ENCODE data around the gene MYH15.
A peak's percentile ranks its signal among the peaks of the same experiment; 100 is the strongest.

Gene MYH15

DNA sequence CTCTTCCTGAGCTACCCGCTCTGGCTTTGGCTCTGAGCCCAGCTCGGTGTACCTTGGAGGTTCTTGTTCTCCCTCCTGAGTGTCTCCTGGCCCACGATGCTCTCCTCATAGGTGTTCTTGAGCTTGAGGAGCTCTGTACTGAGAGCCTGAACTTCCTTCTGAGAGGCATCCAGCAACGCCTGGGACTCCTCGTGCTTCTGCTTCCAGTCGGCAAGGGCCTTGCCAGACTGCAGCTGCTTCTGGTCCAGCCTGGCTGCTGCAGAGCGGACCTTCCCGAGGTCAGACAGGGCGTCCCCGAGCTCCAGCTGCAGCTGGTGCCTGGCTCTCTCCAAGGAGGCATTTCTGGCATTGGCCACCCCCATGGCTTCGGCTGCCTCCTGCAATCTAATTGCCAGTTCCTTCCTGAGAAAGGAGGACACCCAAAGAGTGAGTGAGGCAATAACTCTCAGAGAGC is 99.8 kb downstream of the MYH15 start:
- DNase-seq, result no peak

DNA sequence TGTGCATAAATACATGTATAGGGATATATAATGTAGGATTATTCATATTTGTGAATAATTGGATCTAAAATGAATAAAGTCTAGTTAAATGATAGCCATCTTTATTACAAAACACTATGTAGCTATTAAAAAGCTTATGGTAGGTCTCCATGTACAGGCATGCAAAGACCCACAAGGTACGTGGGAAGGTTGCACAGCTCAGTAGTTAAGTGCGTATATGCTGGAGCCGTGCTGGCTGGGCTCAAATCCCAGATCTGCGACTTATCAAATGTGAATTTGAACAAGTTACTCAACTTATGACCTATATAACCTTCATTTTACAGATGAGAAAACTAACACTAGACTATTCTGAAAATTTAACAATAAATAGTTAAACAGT is 100.6 kb downstream of the MYH15 start:
- DNase-seq, result no peak

DNA sequence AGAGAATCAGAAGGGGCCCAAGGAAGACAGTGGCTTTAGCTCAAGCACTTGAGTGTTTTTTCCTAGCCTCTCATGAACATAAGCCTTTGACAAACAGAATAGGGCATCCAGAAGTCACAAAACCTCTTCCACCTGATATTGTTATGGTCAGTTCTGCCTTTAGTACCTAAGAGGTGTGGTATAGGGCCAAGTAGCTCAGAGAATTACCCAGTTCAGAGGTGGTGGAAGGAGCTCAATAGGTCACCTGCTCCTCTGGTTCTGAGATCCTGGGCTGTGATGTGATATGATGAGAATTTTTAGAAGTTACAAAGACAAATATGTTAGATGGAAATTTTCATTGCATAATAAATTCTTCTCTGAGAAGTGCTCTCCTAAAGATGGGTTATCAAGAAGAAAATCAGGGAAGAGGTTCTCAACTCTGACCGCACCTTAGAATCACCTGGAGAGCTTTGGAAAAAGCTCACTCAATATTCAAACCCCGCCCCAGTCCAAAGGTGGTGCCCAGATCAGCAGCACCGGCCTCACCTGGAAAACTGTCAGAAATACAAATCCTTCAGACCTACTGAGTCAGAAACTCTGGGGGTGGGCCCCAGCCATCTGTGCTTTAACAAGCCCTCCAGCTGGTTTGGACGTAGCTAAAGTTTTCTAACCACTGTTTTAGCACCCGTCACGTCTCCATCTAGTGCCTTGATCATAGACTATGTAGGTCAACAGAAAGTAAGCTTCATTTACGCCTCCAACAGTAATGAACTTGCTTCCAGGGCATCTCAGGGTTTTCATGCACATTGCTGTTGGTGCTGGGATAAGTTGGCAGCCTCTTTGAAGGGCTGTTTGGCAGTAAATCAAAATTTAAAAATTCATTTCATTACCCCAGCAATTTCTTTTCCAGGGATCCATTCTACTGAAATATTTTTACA is 101.3 kb downstream of the MYH15 start:
- no peak for DNase-seq

DNA sequence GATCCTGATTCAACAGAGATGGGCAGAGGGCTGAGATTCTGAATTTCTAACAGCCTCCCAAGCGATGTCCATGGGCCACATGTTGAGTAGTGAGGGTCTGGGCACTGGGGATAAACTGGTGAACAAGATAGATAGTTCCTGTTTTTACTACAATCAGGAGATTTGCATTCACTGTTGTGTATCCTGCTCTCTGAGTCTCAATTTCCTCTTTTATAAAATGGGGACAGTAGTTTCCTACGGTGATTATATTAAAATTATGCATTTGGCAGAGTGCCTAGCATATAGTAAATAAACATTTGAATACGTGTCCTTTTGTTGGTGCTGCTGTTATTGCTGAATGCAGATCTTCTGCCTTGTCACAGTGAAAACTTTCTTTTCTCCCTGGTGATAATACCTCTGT is 102.5 kb downstream of the MYH15 start:
- peak; percentile 38 to 46 for DNase-seq

DNA sequence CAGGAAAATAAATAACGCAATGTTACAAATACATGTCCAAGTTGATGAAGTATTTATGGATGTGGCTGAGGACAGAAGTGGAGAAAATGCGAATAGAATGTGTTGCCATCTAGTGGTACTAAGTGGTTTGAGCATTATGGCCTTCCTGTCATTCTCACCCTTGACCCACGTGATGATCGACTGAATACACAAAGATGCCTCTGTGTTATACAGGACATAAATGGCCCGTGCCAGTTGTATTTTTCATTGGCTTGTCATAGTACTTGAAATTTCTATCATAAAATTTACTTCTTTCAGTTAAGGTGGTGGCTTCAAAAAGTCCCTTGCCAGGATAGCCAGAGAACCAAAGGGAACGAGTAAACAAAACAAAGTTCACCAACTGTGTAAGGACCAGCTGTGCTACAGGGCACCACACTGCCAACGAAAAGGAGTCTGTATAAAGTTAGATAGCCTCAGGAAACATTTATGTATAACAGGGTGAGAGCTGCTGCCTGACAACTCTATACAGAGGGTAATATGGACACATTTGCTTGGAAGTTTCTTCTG is 103.7 kb downstream of the MYH15 start:
- DNase-seq, result peak; percentile 90 to 93

DNA sequence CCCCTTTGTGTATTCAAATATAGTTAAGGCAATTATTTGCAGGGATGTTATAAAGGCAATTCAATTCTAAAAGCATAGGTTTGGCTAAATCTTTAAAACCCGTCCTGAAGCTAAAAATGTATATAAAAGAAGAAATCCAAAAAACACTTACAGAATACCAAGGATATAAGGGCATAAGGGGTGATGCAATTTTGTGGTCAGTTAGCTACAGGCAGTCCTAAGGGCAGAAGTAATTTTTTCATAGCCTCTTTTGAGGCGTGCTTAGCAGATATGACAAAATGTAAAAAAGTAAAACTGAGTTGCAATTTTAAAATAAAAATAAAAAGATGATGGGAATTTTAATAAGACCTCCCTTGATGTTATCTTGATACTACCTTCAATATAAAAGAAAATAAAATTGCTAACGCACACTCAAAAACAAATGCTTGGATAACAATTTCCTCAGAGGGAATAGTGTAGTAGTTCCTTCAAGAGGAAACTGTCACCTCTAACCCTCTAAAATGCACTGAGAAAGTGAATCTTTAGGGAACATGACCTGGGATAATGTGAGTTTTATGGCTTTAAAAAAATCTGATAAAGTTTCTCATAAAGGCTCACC is 104.2 kb downstream of the MYH15 start:
- DNase-seq, result peak; percentile 92 to 93

DNA sequence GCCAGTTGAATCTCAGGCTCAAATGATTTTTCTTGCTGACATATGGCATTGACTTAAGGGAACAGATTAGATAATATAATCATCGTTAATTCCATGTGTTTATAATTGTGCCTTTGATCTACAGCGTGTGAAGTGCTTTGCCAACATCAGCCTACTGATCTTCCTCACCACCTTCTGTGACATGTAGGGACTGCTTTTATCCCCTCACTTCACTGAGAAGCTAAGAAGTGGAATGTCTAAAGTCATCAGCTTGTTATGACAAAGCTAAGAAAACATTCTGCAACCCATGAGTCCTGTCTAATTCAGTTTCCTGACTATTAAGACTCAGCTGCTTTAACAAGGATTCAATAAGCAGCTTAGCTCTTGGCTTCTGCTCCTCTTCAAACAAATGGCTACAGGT is 106.0 kb downstream of the MYH15 start:
- no peak for DNase-seq

DNA sequence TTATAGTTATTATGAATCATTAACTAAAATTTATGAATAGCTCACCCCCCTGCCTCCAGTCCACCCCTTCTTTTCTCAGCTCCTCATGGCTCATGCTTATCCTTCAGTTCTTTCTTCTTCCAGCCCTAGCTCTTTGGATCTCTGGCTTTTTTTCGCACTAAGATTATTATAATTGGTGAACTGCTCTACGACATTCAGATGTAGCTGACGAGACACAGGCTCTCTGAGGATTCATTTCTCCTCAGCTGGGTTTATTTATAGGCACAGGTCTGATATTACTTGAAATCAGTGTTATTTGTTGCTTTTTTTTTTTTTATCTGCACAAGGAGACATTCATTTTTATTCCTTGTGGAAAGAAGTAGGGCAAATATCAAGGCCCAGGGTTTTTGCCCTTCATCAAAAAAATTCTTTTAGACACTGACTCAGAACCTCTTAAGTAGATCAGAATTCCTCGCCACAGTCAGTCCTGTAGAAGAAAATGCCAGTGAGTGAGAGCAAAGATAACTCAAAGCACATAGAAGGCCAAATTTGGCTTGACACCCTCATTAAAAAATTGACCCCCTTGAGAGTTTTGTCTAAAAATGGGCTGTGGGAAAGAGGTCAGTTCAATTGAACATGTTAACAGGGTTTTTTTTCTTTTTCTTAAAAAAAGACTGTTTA is 106.6 kb downstream of the MYH15 start:
- DNase-seq, result no peak

DNA sequence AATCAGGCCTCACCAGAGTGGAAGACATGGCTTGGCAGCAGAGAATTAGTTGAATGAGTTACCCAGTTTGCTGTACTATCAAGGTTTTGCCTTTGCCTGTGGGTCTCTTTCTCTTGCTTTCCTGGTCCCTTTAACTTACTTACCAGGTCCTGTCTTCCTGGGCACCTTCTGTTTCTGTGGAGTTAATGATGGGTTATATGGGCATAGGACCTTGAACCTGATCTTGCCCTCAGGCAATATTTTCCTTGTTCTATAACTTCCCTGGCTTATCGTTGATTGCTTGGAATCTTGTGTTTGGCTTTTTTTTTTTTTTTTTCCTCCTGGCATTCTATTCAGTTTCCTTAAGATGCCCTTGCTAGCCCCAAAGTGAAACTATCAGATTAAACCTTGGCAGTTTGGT is 107.2 kb downstream of the MYH15 start:
- no peak for DNase-seq

DNA sequence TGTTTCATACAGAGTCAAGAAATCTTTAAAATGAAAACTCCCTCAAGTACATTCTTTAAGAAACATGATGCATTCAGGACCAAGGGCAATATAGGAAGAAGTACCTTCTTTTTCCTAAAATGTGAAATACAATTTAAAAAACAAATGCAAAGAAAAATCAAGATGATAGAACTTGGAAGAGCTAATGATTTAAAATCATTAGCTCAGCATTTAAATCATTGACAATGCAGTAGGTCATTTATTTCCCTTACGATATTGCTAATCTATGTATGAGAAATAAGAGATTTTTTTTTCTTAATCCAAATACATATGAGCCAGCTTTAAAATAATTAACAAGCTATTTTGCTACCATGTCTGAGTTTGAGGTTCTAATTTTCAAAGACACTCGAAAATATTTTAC is 108.6 kb downstream of the MYH15 start:
- no peak for DNase-seq

DNA sequence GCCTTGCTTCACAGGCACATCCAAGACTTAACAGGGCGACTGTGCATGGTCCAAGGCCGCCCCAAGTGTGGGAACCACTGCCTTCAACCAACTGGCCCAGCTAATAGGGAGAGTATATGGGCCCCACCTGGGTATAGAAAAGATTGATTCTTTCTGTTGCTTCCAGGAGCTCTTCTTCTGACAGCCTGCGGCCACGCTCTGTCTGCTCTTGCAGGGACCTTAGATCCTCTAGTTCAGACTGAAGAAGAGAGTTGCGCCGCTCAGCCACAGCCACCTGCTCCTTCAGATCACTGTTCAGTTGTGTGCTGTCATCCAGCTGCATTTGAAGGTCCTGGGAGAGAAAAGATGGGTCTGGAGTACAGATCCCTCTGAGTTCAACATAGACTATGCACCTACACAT is 111.9 kb downstream of the MYH15 start:
- no peak for DNase-seq

DNA sequence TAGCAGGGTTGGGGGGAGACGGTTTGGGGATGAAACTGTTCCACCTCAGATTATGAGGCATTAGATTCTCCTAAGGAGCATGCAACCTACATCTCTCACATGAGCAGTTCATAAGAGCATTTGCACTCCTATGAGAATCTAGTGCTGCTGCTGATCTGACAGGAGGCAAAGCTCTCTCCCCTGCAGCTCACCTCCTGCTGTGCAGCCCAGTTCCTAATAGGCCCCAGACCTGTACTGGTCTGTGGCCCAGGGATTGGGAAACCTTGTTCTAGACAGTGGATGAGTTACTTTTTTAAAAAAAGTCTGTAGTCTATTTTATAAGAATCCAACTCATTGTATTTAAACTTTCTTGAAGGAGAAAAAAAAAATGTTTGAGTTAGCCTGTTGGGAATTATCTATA is 114.1 kb downstream of the MYH15 start:
- DNase-seq, result no peak

DNA sequence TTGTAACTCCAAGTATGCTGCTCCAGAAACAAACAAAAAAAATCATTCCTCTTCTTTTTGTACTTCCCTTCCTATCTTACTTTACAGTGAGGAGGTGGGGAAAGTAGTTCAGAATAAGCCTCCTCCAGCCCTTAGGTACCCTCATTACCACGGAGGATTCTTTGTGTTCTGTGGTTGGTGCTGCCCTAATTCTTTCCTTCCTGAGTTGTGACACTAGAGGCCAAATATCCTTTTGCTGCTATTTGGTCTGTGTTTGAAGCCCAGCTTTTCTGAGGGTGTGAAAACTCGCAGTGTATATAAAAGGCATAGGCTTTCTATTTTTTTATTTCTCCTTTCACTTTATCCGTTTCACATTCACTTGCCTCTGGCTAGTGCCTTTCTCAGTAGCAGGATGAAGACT is 115.8 kb downstream of the MYH15 start:
- DNase-seq, result peak; percentile 36 to 39

DNA sequence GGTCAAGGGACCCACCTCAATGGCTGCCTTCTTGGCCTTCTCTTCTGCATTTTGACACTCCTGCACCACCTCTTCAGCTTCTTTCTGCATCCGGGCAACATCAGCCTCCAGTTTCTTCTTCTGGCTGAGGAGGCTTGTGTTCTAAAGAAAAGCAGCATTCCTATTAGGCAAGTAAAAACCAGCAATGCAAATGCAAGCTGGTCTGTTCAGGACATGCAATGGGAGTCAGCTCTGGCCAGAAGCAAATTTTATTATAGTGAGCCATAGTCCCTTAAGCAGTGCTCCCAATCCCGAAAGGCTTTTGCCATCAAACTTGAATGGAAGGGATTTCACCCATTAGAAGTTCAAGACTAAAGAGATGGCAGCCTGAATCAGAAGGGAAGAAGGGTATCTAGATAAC is 116.4 kb downstream of the MYH15 start:
- no peak for DNase-seq

DNA sequence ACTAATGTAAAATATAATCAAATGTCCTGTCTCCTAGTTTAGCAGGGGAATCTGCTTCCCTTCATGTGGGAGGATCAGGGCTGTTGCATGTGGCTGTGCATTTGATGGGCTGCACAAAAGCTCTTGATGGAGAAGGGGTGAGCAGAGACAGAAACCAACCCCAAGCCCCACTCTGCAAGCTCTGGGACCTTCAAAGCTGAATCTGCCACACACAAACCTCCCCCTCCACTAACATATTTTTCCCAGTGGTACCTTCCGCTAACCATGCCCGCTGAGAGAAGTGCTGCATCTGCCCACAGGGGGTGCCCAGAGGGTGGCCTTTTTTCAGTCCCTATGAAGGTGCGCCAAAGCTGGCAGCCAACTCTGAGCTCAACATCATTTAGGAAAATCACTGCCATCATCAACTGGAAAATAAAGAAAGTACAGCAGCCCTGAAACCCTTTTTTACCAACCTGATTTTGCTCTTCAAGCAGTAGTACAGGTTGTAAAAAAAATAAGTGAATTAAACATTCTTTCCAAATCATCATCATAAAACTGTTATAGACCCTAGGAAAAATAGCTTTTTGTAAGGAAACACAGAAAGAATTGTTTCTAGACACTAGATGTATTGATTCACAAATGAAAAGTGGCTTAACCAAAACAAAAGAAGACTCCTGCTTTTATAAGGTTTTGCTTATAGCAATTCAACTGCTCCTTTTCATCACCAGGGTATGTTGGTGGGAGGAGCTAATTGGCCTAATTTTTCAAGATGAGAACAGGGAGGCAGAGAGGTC is 117.1 kb downstream of the MYH15 start:
- no peak for DNase-seq

DNA sequence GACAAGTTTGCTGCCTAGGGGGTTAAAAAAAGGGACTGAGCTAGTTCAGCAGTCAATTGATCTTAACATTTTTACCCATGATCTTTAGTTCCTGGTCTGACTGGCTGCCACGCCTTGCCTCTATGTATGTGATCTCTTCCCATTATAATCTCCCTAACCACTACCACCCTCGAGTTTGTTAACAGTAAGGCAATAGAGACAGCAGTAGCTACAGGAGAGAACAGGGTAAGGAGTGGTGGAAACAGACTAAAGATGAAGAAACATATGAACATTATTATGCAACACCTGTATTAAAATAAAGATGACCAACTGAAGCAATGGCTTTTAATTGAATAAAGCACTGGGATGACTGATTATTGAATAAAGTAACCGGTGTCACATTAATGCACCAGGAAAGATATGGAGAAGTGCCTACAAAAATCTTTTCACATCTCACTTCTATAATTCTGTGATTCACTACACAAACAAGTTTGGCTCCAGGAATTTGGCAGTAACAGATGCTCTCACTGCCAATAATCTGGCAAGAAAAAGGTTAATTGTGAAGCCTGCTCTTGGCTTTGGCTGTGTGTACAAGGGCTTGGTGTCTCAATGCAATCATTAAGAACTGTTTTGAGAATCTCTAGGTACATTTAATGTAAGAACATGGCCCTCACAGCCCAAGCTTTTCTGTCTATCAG is 118.3 kb downstream of the MYH15 start:
- peak in 1 of 2 experiments; percentile 11 for DNase-seq

DNA sequence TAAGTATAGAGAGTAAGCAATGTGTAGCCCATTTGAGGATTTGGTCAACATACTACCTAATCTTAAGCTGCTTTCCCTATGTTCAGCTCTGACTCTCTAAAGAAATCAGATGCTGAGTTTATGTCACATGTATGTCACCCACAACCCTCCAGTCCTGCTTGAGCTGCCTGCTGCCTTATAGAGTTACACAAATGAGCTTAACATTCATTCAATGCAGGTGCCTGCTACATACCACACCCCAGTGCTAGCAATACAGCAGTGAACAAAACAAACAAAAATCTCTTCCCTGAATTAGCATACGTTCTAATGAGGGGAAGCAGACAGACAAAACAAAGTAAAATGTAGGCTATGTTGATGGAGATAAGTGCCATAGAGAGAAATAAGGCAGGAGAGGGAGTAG is 121.0 kb downstream of the MYH15 start:
- no peak for DNase-seq

DNA sequence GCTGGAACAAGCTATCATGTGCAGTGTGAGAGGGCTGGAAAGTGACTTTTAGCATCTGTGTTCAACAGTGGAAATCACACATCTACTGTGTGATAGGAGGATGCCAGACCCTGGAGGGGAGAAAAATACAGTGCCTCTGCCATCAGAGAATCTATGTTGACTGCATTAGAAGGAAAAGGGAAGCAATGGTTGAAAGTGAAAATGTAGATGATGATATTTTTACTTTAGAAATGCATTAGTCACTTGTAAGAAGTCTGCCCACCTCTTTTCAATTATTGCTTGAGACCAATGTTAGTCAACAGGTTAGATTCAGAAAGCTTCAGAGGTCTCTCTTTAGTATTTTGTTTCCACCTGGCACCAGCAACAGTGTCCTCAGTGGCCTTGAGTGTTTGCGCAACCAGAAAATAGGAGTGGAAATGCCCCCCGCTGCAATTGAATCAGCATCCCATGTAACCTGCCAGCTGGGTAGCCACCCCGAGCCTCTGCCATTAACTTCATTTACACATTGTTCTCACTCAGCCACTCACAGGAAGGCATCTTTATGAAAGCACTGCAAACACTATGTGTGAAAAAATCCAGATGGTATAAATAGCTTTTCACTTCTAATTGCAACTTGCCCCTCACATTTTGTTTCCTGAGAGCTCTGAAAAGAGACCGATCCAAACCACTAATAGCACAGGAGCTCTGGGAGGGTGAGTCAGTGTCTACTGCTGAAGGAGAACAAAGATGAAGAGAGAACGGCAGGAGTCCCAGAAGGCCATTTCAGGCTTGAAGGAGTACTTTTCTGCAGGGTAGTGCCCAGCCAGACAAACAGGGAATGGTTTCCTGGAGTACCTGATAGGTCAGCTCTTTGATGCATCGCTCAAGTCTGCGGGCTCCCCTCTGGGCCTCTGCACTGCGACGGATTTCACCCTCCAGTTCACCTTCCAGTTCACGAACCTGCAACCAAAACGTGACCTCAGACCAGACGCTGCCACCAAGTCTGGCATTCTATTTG is 122.0 kb downstream of the MYH15 start:
- DNase-seq, result no peak

DNA sequence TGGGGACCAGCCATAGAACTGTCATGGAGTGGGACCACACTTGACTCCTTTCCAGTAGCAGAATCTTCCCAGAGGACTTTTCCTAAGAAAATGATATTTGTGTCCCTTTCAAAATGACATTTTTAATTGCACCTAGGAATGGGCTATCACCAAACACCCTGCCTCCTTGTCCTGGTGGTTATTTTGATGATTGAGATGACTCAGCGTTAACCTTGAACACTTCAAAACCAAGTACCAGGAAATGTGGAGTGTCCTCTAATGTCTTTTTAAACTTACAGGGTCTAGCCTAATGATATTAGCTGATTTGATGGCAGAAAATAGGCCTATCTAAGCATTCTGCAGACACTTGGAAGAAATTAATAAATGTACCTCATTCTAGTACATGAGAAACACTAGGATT is 123.3 kb downstream of the MYH15 start:
- DNase-seq, result no peak

DNA sequence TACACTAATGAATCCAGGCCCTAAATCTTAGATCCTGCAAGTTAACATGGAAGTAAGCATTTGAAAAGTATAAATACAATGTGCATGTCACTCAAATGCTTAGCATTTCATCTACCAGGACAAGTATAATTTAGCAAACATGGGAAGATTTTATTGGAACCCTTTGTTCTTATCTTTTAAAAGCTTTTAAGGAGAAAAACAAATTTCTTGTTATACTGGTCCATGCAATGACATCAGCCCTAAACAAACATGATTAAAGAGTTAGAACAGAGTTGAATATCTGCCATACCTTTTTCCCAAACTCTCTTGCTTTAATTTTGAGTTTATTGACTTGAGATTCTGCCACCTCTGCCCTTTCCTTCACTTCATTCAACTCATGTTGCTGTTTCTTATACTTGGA is 127.1 kb downstream of the MYH15 start:
- no peak for DNase-seq

Measured in AML-193 (cell line).